Measurements from ENCODE around the gene PARP3.

The PARP3 gene

DNA sequence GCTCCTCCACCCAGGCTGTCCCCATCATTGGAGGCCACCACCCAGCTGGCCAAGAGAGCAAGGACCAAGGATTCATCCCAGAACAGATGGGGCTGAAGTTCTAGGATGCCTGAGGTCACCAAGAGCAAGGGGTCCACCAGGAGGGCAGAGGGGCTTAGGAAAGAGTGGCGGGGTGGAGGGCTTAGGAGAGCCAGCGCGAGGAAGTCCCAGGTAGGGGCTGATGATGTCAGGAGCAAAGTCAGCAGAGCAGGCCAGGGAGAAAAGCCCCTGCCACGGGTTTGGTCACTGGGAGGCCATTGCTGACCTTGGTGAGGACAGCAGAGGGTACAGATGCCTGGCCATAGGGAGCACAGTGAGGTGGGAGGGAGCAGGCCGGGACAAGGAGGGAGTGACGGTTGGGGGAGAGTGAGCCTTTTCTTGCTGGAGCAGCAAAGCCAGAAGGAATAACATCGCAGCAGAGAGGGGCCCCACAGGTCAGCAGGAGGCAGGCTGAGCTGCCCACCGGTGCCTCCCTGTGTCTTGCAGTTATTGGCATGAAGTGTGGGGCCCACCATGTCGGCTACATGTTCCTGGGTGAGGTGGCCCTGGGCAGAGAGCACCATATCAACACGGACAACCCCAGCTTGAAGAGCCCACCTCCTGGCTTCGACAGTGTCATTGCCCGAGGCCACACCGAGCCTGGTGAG, 5.2 kb downstream of the PARP3 start:
- no peak overlapping the region for H3K4me3 ChIP-seq (ENCODE audit: low read depth, low read length)

GRCh38 chr3:51948016-51948580, 5.9 kb downstream of the PARP3 start:
- no peak overlapping the region for H3K4me3 ChIP-seq (ENCODE audit: low read depth, low read length)

DNA sequence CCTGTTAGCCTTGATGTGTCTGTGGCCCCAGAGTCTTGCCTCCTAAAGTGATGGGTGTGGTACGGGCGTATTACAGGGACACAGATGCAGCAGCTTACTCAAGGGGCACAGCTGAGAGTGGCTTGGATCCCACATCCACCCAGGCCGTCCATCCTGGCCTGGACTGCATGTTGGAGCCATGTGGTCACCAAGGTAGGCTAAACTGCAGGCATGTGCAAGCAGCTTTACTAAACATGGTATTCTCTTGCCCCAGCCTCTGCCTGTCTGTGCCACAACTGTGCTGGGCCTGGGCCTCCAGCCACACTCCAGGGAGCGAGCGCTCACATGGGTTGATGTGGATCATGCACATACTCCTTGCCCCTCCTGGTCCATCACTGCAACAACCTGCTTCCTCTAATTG, 7.0 kb downstream of the PARP3 start:
- no peak overlapping the region for H3K4me3 ChIP-seq (ENCODE audit: low read depth, low read length)

GRCh38 chr3:51950899-51951298, 8.7 kb downstream of the PARP3 start:
- no peak overlapping the region for H3K4me3 ChIP-seq (ENCODE audit: low read depth, low read length)

DNA sequence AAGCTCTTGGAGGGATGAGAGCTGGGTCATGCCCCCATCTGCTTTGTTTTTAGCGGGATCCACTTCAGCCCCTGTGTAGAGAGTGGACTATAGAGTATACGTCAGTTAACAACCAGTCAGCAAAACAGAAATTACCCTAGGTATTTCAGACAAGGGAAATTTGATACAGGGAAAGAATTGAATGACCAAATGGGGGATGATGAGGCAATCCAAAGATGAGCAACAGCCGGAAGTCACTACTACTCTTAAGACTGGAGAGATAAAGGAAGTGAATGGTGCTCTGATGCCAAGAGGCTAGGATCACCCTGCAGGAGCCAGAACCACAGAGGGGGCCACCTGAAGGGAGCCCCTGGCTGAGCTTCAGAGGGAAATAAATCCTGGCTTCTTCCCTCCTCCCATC, 11.3 kb downstream of the PARP3 start:
- H3K4me3 ChIP-seq (ENCODE audit: low read depth, low read length) = no peak overlapping the region

- H3K4me3 ChIP-seq (ENCODE audit: low read depth, low read length) = no peak overlapping the region
Observed at GRCh38 chr3:51954105-51954504, 11.9 kb downstream of the PARP3 start.

DNA sequence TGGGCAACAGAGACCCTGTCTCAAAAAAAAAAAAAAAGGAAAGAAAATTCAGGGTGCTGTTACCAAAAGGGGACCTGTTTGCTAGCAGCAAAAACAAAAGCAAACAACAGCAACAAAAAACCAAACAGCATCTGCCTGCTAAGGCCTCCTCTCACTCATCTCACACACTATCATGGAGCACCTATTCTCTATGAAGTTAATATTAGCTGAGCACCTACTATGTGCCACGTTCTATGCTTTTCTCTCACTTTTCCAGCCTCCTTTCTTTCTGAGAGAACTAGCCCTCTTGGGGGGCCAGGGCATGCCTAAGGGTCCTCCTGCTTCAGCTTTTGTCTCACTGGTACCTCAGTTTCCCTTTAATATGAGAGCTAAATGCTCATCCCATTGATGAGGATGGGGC, 12.6 kb downstream of the PARP3 start:
- H3K4me3 ChIP-seq (ENCODE audit: low read depth, low read length) = no peak overlapping the region

- peak within 1 kb of the TSS; percentile 27 for H3K4me3 ChIP-seq (ENCODE audit: low read depth, low read length)
Observed at GRCh38 chr3:51955175-51955892, 13.2 kb downstream of the PARP3 start, which contains the start of gene GPR62. Gene GPR62, plus strand, starts transcription at chr3:51955381. Its CDS starts 272 bp downstream, at chr3:51955653.

GRCh38 chr3:51955893-51956770, 14.0 kb downstream of the PARP3 start:
- H3K4me3 ChIP-seq (ENCODE audit: low read depth, low read length) = peak overlapping the region; percentile 27

- no peak overlapping the region for H3K4me3 ChIP-seq (ENCODE audit: low read depth, low read length)
Observed at GRCh38 chr3:51957520-51958205, 15.5 kb downstream of the PARP3 start.

- no peak overlapping the region for H3K4me3 ChIP-seq (ENCODE audit: low read depth, low read length)
Observed at GRCh38 chr3:51958603-51959521, 16.7 kb downstream of the PARP3 start.

DNA sequence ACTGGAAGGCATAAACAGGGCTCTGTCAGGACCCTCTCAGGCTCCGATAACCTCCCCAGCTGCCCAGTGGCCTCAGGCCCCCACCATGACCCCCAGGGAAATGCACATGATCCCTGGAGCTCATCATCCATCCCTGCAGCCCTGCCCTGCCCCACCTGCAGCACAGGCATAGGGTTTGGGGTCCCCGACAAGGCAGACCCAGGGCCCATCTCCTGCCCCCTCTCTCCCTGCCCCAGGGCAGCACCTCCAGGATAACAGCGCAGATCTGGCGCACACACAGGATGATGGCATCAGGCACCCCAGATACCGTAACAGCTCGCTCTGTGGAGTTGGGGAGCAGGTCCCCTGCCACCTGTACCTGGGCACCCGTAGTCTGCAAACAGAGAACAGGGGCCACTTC, 17.5 kb downstream of the PARP3 start:
- no peak overlapping the region for H3K4me3 ChIP-seq (ENCODE audit: low read depth, low read length)

DNA sequence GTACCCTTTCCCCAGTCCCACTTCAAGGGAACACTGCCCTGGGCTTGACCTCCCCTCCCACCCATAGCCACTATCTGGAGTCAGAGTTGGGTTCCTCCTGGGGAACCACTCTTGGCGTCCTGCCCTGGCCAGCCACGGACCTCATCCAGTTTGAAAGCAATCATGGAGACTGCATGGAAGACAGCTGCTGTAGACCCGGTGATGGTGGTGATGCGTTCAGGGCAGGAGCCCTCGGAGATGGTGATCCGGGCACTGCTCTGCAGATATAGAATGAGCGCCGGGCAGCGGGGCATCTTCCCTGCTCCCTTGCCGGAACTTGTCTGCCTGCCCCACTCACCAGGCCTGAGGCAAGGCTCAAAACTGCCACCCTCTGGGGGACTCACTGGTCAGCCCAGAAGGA, 18.2 kb downstream of the PARP3 start:
- no peak overlapping the region for H3K4me3 ChIP-seq (ENCODE audit: low read depth, low read length)

DNA sequence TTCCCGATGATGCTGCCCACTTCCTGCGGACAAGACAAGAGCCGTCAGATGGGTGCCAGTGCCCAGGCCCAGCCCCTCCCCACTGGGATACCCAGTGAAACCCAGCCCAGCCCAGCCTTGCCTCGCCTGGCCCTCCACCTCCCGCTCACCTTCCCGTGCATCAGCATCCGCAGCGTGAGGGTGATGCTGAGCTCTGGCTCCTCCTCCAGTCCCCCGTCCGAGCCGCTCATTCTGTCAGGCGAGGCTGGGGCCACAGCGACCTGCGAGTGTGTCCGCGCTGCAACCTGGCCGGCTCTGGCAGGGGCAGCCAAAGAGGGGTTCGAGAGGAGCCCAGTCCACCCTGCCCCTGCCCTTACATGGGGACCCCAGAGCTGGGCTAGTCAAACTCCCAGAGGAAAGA, 18.8 kb downstream of the PARP3 start:
- no peak overlapping the region for H3K4me3 ChIP-seq (ENCODE audit: low read depth, low read length)

DNA sequence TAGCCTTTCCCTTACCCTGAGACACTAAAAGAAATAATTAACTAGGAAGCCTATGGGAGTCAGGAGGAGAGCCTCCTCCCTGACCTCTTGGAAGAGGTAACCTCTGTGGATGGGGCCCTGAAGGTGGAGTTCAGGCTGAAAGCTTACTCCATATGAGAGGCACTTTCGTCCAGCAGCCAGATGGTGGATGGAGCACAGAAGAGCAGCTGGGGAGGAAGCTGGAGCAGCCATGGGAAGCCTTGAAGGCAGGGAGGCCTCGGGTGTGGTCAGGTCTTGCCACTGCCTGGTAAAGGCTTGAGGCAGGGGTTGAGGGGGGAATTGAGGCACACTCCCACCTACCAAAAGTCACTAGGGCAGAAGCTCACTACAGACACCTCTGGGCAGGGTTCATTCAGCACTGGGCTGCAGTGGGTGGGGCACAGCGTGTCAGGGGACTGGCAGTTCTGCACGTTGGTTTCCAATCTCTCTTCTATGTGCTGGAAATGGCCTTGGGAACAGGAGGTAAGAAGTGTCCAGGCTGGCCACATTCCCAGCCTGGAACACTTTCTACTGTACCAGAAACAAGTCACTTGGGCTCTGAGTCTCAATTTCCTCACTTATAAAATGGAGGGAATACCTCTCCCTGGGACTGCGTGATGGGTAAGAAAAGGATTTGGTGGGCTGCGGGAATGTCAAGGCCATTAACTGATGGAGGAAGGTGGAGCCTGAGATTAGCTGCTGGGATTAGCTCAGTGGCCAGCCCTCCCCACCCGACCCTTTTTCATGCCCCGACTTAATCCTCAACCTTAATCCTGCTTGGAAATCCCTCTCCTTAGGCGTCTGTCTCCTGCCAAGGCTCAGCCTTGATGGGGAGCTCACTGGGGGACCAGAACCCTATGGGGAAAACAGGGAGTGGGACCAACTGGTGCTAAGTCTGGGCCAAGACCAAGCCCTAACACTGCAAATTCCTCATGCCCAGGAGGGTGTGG, 19.7 kb downstream of the PARP3 start:
- H3K4me3 ChIP-seq (ENCODE audit: low read depth, low read length) = no peak overlapping the region

GRCh38 chr3:51962854-51963530, 20.8 kb downstream of the PARP3 start:
- no peak overlapping the region for H3K4me3 ChIP-seq (ENCODE audit: low read depth, low read length)

DNA sequence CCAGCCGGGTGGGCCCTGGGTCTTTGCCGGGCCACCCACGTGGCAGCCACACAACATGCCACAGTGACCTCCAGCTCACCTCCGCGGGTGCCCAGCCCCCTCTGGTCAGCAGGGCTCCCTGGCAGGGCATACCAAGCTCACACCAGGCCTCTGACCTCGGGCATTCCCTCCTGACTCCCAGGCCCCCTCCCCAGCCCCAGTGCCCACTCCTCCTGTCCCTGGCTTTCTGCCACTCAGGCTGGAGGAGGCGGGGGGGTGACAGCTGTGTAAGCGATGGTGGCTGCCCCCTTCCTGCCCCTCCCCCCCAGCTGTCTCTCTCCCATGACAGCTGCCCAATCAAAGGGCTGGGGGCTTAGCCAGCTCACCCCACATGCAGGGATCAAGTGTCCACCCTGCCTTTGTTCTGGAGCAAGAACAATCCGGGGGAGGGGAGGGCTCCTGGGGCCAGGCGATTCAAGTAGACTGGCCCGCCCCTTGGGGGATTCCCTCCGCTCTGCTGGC, 21.8 kb downstream of the PARP3 start:
- H3K4me3 ChIP-seq (ENCODE audit: low read depth, low read length) = no peak overlapping the region

- H3K4me3 ChIP-seq (ENCODE audit: low read depth, low read length) = no peak overlapping the region
Observed at GRCh38 chr3:51964521-51964920, 22.4 kb downstream of the PARP3 start.

Data from iPS-11a (cell line).